GM23338 (cell line): ENCODE results near the gene TSHZ2.

Experiments used
- CREB1 ChIP-seq: fragments of 250-450 bp; sonication (Bioruptor Pico); IDR thresholded peaks from 2 replicates; pipeline ENCODE4 v1.5.0; 2020; ENCODE audit warnings: low read depth, mild to moderate bottlenecking, moderate library complexity
- CTCF ChIP-seq, 2 experiments: fragments of 200-600 bp in 1 of 2; sonication (generic) in 1 of 2; conservative IDR thresholded peaks; 2 replicates each; pipeline versions ENCODE4 v1.5.1 to v1.6.1; 2016 to 2017; ENCODE audit warnings: antibody characterized with exemption in 2 of 2, low read depth in 2 of 2, mild to moderate bottlenecking in 2 of 2, moderate library complexity in 1 of 2
- EZH2 ChIP-seq: fragments of 200-600 bp; sonication (generic); IDR thresholded peaks from one replicate; pipeline ENCODE4 v1.8.0; 2017; ENCODE audit warnings: antibody characterized with exemption, mild to moderate bottlenecking, low read depth; ENCODE audit not compliant: unreplicated experiment
- EZH2phosphoT487 ChIP-seq: fragments of 200-600 bp; sonication (generic); IDR thresholded peaks from one replicate; pipeline ENCODE4 v1.8.1; 2018; ENCODE audit warnings: antibody characterized with exemption; ENCODE audit not compliant: unreplicated experiment
- POLR2AphosphoS5 ChIP-seq: IDR thresholded peaks from 2 replicates; pipeline ENCODE4 v1.6.1; 2016; ENCODE audit warnings: antibody characterized with exemption, low read depth
- REST ChIP-seq: IDR thresholded peaks from one replicate; pipeline ENCODE4 v1.6.1; 2018; ENCODE audit warnings: antibody characterized with exemption; ENCODE audit not compliant: unreplicated experiment

GRCh38 chr20:53426766-53427312 is 454.7 kb downstream of the TSHZ2 start:
- TF ChIP-seq CTCF (conservative IDR thresholded peaks at IDR 0.05; ENCODE audit: low read depth in 2 of 2) (no peak), EZH2phosphoT487 (no peak), EZH2 (no peak), REST (no peak), POLR2AphosphoS5 (no peak), CREB1 (CRISPR knock-in tag) (no peak)
